Measurements from ENCODE around the gene SDHB. TPM values are rescaled to one million over a fixed set of nuclear protein-coding genes. Genes with fewer than 3 reads are reported as not detected.

Gene SDHB
- total and polyA plus RNA-seq, 9 of the 15 experiments (the other 6 are each of a cell fraction or from before 2014, with no cell fraction given), result 207 to 554 (median 365) TPM

- ChIA-PET CTCF (ENCODE audit: low intra/inter-chr PET ratio) (no interaction called here), POLR2A (interaction anchor here (0.5 to 1.1 kb wide), 2 partner anchors 13 to 42 kb away, joined by 3 read pairs; no protein-coding TSS in a partner anchor)
- WGBS (ENCODE audit: insufficient coverage, low coverage, missing lambda C conversion rate), result 25% methylated on average over 7 of the region's 11 CpGs
- H2AFZ ChIP-seq (ENCODE audit: low read depth, low read length), result no peak overlapping the region
- no peak overlapping the region for H3K27ac ChIP-seq (ENCODE audit: extremely low read depth, low read depth, low read length)
- peak overlapping the region in 1 of 2 experiments; percentile 42; a peak in 1 of 4 replicates for H3K9ac ChIP-seq (ENCODE audit: insufficient read depth in 1 of 2, low read depth in 2 of 2, low read length in 2 of 2)
- H3K4me1 ChIP-seq (replicated peaks in 1 of 2; ENCODE audit: control insufficient read depth in 2 of 2, insufficient read depth in 2 of 2, low read length in 2 of 2), result peaks cover 0 to 34% of the 10 kb centered on the region in 2 experiments; a peak in 2 of 5 replicates
- no peak overlapping the region for H3K4me2 ChIP-seq (ENCODE audit: insufficient read depth, low read length)
- in situ Hi-C loops (cut with MboI) (no loop called here), intact Hi-C loops (cut with micrococcal nuclease) (no loop called here)
- peaks cover 17 to 25% of the 10 kb centered on the region in 2 experiments; a peak in 3 of 5 replicates for H3K27me3 ChIP-seq (ENCODE audit: control insufficient read depth in 2 of 2, insufficient read depth in 2 of 2, low read length in 2 of 2)
- H3K79me2 ChIP-seq (ENCODE audit: control insufficient read depth, insufficient read depth, low read length), result no peaks in the 10 kb centered on the region
- no peak for ATAC-seq
- no peaks in the 10 kb centered on the region for H3K9me3 ChIP-seq (replicated peaks; ENCODE audit: control insufficient read depth, insufficient read depth, low read depth, low read length)
- peaks cover 16% of the 10 kb centered on the region for H4K20me1 ChIP-seq (replicated peaks; ENCODE audit: control insufficient read depth, insufficient read depth, low read length)
- peaks cover 4% of the 10 kb centered on the region for H3K9me1 ChIP-seq (ENCODE audit: control insufficient read depth, insufficient read depth, low read length)
- peaks cover 10% of the 10 kb centered on the region; the same call in 1 of the 3 replicates for H3K36me3 ChIP-seq (ENCODE audit: control insufficient read depth, insufficient read depth, low read length)
- DNase-seq (ENCODE audit: extremely low read depth in 1 of 4, low spot score in 3 of 4), result no peak
- BruUV-seq (replicated peaks), result no TSS peak
- FAIRE-seq, result no peak
- H3K4me3 ChIP-seq, result no peak overlapping the region
- TF ChIP-seq CLOCK (CRISPR knock-in tag; IDR thresholded peaks at IDR 0.05; ENCODE audit: borderline replicate concordance), result no peak
- TF ChIP-seq HMBOX1 (IDR thresholded peaks at IDR 0.05), result no peak
- no peak for TF ChIP-seq NBN (IDR thresholded peaks at IDR 0.05; ENCODE audit: low read depth)
- no peak for TF ChIP-seq ARID3A (IDR thresholded peaks at IDR 0.05; ENCODE audit: borderline replicate concordance, low read depth, low read length)
- TF ChIP-seq ZNF589 (CRISPR knock-in tag; IDR thresholded peaks at IDR 0.05; ENCODE audit: low read depth), result no peak
- TF ChIP-seq PHB (CRISPR knock-in tag; IDR thresholded peaks at IDR 0.05), result no peak
- no peak for TF ChIP-seq GABPA (tag; conservative IDR thresholded peaks at IDR 0.05; ENCODE audit: low read depth)
- TF ChIP-seq ZBTB7A (IDR thresholded peaks at IDR 0.05; ENCODE audit: borderline replicate concordance, control insufficient read depth, low read depth, low read length), result no peak
- no peak for TF ChIP-seq AFF1 (IDR thresholded peaks at IDR 0.05; ENCODE audit: low read depth in 1 of 2, partially characterized antibody in 2 of 2)
- TF ChIP-seq E2F4 (CRISPR knock-in tag; IDR thresholded peaks at IDR 0.05; ENCODE audit: low read depth), result no peak
These were observed 70.9 kb downstream of the SDHB start for GRCh38 chr1:16982902-16983301.
